IMR-90 (cell line): ENCODE results near the gene CACUL1. TPM values are rescaled to one million over a fixed set of nuclear protein-coding genes. Genes with fewer than 3 reads are reported as not detected.

Experiments used
- BHLHE40 ChIP-seq: fragments of 150-350 bp; IDR thresholded peaks from 2 replicates; pipeline ENCODE4 v1.6.1; 2016; ENCODE audit warnings: mild to moderate bottlenecking, low read depth, low read length
- CEBPB ChIP-seq: IDR thresholded peaks from 2 replicates; pipeline ENCODE4 v1.6.1; 2012; ENCODE audit warnings: low read depth, low read length, improper control_type of control experiment
- CTCF ChIP-seq: conservative IDR thresholded peaks from 2 replicates; pipeline ENCODE4 v1.5.1; 2012; ENCODE audit warnings: mild to moderate bottlenecking, low read depth, low read length, improper control_type of control experiment
- NFE2L2 ChIP-seq: fragments of 150-350 bp; IDR thresholded peaks from 2 replicates; pipeline ENCODE4 v1.6.1; 2016; ENCODE audit warnings: low read depth, mild to moderate bottlenecking, low read length
- RAD21 ChIP-seq: IDR thresholded peaks from 2 replicates; pipeline ENCODE4 v1.6.1; 2012; ENCODE audit warnings: low read length, improper control_type of control experiment
- polyA plus RNA-seq, 3 experiments: library from polyadenylated mRNA; depleted of rRNA; stranded (reverse); fragments of >200 nt; gene quantifications; 2 replicates each; pipeline ENCODE4 v1.2.3, GENCODE V29; 2012; ENCODE audit warnings: low replicate concordance in 1 of 3
- total RNA-seq: library from RNA; depleted of rRNA; stranded (reverse); fragments of >200 nt; gene quantifications from 2 replicates; pipeline ENCODE4 v1.2.3, GENCODE V29; 2012

The CACUL1 gene
- total and polyA plus RNA-seq, 2 of the 4 experiments (the other 2 are of a cell fraction): 5.3 to 23.5 TPM

DNA sequence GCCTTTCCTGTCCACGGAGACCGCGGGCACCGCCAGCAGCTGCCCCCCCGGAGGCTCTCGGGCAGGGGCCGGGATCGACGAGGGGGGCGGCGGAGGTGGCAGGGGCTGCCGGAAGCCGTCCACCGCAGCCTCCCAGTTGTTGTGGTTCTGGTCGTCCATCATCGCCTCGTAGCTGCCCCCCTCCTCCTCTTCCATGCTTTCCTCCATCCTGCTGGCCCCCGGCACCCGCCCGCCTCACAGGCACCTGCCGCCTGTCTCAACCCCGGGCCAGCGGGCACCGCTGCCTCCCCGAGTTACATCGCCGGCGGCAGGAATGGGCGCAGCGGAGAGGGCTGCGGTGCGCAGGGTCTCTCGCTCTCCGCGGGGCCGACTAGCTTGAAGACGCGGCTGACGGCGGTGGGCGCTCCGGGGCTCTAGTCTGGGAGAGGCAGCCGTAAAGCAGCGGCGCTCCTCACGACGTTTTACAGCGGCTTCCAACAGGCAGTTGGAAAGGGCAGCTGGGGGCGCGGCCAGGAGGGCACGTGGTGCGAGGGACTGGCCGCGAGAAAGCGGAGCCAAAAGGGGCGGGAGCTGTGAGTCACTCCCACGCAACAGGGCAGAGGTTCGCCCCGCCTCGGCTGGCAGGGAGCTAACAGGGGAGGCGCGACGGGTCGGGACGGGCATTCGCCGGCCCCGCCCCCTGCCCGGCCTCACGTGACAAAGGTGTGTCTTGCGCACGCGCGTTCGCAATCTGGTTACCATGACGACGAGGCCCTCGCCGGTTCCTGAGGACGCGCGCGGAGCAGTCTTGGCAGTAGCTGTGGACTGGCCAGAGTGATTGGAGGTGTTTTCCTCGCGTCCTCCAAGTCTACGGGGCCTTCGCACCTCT lies at the start of gene CACUL1 (continued):
- TF ChIP-seq CTCF (no peak), CEBPB (peak; percentile 56; the same call in 1 of the 2 replicates), RAD21 (no peak), NFE2L2 (no peak), BHLHE40 (peak; percentile 95)
